ENCODE measurements around the gene PRRG2.
A peak's percentile ranks its signal among the peaks of the same experiment; 100 is the strongest.
"Not testable (repeated sequence)": the region's sequence is repeated elsewhere in the genome, so short reads cannot be mapped to it uniquely, and the experiment has no call there.

Gene PRRG2

GRCh38 chr19:49614096-49614833 is 33.1 kb downstream of the PRRG2 start:
- no peak for DNase-seq

DNA sequence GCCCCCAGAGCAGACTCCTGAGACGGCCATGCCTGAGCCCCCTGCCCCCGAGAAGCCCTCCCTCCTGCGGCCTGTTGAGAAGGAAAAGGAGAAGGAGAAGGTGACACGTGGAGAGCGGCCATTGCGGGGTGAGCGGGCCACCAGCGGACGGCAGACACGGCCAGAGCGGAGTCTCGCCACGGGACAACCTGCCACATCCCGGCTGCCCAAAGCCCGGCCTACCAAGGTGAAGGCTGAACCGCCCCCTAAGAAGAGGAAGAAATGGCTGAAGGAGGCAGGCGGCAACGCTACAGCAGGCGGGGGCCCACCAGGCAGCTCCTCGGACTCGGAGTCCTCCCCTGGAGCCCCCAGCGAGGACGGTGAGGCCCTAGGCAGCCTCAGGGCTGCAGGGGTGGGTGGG is 34.7 kb downstream of the PRRG2 start:
- DNase-seq, result no peak

- DNase-seq, result no peak
Measured at GRCh38 chr19:49616532-49616931, 35.4 kb downstream of the PRRG2 start.

- no peak for DNase-seq
Measured at GRCh38 chr19:49616945-49617344, 35.8 kb downstream of the PRRG2 start.

DNA sequence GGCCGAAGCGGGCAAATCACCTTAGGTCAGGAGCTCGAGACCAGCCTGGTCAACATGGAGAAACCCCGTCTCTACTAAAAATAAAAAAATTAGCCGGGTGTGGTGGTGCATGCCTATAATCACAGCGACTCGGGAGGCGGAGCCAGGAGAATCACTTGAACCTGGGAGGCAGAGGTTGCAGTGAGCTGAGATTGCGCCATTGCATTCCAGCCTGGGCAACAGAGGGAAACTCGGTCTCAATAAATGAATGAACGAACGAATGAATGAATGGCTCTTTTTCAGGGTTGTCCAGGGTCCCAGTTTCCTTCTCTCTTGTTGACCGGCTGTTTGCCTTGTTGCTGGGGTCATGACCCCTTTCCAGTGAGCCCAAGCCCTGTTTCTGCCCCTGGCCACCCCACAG is 36.7 kb downstream of the PRRG2 start:
- not testable (repeated sequence) for DNase-seq

DNA sequence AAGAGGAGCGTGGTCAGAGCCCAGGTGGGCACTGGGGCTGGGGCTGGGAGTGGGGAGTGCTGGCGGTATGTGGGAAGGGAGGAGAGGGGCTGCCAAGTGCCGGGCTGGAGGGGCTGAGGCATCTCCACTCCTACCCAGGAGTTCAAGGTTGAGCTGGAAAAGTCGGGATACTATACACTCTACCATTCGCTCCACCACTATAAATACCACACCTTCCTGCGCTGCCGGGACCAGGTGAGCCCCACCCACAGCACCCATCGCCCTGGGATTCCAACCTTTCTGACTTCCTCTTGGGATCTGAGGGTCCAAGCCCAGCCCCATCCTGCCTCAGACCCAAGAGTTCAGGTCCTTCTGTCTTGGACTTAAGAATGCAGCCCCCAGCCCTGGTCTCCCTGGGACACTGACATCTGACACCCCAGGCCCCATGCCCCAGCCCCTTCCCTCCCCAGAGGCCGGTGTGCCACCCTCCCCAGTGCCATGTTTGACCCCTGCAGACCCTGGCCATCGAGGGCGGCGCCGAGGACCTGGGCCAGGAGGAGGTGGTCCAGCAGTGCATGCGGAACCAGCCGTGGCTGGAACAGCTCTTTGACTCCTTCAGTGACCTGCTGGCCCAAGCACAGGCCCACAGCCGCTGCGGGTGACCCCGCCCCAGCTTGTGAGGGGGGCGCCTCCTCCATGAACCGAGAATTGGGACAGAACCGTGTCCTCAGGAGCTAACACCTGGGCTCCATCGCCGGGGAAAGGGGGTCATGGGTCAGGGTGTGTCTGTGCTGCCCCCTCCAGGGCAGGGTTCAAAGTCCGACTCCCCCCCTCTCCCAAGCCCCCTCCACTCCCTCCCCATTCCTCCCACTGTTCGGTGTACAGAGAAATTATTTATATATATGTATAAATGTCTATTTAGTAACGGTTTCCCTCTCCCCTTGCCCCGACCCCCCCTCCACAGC is 44.1 kb downstream of the PRRG2 start:
- no peak for DNase-seq

GRCh38 chr19:49626226-49626625 is 45.1 kb downstream of the PRRG2 start:
- no peak for DNase-seq

DNA sequence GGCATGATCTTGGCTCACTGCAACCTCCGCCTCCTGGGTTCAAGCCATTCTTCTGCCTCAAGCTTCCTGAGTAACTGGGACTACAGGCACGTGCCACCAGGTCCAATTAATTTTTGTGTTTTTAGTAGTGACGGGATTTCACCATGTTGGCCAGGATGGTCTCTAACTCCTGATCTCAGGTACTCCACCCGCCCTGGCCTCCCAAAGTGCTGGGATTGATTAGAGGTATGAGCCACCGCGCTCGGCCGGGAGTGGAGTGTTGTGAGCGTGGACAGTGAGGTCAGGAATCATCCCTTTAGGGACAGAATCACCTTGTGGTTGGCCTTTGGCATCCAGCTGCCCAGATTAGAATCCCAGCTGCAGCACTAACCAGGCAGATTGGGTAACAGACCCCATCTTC is 48.5 kb downstream of the PRRG2 start:
- no peak for DNase-seq

- DNase-seq, result no peak
Measured at GRCh38 chr19:49631014-49631588, 50.0 kb downstream of the PRRG2 start.

DNA sequence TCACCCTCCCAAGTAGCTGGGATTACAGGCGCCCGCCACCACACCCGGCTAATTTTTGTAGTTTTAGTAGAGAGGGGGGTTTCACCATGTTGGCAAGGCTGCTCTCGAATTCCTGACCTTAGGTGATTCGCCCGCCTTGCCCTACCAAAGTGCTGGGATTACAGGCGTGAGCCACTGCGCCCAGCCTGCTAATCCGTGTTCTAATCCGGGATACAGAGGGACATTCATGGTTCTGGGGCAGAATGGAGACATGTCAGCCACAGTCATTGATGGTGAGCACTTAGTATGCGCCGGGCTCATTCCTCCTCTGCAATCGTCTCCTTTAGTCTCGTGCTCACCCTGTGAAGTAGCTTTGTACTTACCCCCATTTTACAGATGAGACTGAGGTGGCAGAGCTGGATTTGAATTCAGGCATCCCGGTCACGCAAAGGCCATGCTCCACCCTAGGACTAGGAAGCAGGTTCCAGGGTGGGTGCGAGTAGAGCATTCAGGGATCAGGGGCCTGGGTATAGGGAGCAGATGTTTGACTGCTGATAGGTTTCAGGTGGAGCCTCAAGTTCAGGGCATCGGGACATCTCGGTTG is 50.6 kb downstream of the PRRG2 start:
- no peak for DNase-seq

GRCh38 chr19:49632576-49632975 is 51.5 kb downstream of the PRRG2 start:
- DNase-seq, result no peak

DNA sequence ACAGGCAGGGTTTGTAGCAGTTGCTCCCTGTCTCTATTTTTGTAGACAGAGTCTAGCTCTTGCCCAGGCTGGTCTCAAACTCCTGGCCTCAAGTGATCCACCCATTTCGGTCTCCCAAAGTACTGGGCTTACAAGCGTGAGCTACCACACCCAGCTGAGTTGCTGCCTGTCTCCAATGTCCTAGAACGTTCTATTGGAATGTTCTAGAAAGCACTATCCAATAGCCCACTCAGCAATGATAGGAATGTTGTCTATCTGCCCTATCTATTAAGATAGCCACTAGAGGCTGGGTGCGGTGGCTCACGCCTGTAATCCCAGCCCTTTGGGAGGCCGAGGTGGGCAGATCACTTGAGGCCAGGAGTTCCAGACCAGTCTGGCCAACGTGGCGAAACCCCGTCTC is 52.2 kb downstream of the PRRG2 start:
- DNase-seq, result not testable (repeated sequence)

DNA sequence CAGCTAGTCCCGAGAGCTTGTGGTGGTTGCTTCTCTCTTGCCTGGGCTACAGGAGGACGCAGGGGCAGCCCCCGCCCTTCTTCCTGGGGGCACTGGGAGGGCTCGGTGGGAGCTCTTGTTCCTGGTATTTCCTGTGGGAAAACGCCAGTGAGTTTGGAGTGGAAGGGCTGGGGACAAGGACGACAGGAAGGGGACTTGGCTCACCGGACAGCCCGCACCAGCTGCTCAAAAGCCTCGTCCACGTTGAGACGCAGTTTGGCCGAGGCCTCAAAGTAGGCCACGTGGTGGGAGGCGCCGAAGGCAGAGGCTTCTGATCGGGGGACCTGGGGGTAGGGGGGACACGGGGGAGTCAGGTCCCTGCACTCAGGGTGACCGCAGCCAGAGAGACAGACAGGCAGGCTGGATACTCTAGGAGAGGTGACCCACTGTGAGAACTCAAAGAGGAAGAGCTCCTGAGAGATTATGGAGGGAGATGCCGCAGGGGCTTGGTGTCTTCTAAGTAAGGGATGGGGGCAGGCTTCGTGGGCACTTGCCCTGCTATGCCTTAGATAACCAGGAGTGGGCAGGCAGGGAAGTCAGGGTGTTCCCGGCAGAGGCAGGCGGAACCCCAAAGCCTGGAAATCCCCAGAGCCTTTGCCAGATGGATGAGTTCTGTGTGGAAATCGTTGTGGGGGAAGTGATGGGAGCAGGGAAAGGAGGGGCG is 54.6 kb downstream of the PRRG2 start:
- no peak for DNase-seq

DNA sequence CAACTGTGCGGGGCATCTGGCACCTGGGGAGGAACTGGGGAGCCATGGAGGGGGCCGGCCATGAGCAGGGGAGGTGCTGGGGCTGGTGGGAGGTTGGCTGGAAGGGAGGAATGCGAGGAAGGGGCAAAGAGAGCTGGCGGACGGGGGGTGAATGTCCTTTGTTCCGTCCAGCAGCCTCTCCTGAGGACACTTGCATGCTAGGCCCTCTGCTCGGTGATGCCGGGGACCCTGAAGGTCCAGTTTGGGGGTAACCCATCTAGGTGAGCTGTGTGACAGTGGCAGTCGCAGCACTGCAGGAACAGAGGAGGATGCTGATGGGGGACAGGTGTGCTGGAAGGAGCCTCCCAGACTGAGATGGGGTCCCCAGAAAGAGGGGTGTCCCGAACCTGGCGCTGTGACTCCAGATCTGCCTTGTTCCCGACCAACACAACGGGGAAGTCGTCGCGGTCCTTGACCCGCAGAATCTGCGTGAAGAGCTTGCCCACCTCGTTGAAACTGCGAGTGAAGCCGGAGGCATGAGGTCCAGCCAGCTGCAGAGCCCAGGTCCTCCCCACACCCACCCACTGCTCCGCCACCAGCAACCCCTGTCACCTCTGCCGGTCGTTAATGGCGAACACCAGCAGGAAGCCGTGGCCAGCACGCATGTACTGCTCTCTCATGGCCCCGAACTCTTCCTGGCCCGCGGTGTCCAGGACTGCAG is 55.3 kb downstream of the PRRG2 start:
- DNase-seq, result no peak

DNA sequence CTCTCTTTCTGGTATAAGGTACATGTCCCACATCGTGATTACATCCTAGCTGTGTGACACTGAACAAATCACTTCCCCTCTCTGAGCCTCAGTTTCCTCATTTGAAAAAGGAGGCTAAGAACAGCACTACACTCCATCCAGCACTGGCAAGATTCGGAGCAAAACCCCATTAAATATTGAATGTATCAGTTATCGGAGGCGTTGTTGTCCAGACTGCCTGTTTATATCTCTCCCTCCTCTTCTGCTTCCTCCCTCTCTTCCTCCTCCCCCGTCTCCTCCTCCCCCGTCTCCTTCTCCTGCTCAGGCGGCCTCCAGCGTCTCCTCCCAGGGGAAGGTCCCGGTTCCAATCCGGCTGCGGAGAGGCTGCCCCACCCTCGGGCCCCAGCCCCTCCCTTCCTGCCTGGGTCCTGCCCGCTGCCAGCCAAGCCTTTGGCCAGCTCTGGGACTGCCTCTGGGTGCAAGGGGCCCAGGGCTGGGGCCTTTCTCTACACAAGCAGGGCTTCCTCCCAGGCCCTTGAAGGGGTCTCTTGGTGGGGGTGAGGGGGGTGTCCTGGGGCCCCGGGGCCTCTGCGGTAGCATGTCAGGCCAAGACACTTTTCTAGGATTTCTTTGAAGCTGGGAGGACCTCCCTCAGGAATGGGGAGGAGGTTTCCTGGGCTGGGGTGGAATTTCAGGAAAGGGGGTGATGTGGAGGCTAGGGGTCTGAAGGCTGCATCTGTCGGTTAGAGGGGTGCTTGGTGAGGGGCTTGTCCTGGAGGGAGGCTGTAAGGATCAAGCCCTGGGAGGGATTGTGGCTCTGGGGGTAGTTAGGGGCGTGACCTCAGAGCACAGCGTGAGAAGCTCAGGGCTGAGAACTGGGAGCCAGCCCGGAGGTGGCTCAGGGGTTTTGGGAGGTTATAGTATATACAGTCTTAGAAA is 57.0 kb downstream of the PRRG2 start:
- DNase-seq, result no peak

- DNase-seq, result no peak
Measured at GRCh38 chr19:49639401-49640112, 58.4 kb downstream of the PRRG2 start.

DNA sequence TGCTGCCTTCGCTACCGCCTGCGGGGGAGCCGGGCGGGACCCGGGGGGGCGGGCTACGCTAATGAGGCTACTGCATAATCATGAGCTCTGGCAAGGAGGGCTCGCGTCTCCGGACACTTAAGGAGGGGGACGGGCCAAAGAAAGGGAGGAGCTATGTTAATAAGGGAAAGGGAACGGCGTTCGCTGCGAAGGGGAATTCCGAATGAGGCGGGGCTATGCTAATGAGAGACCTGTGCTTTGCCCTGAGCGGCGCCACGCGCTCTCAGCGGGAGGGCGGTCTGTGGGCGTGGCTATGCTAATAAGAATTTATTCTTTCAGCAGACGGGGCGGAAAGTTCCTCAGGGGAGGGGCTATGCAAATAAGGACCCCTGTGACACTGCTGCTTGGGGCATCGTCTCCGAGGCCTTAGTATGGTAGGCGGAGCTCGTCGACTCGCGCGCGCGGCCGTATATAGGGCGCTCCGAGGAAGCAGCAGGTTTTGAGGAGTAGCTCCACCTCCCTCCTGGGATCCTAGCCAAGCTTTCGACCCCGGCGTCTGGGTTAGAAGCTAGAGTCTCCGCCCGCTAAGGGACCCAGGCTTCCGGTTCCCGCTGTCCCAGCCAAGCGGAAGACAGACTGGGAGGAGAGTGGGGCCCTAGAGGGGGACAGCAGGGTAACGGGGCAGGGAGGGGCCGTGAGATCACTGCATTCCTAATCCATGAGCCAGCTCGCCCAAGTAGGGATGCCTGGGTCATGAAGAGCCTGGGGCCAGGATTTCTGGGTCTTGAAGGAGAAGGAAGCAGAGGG is 59.2 kb downstream of the PRRG2 start, which contains the start of gene RRAS:
Gene RRAS, minus strand, starts transcription at position 31 of the 786 bp plus-strand sequence. CDS start 45 bp downstream, outside the sequence.
- peak; percentile 99 for DNase-seq

Data from NCI-H774 (cell line).